Spleen (tissue), 11 donors: Measurements from ENCODE around the gene THAP9. TPM values are rescaled to one million over a fixed set of nuclear protein-coding genes. Genes with fewer than 3 reads are reported as not detected.

Experiments
- DNase-seq: peaks from one replicate; pipeline ENCODE4 v3.0.0-alpha.2; 2020
- H3K27ac ChIP-seq, 8 donors: fragments of 200-600 bp; sonication (generic) in 7 of 8; 1 replicate in 4 of 8; 2 replicates in 4 of 8; pipeline versions ENCODE4 v1.5.0 to v1.8.0; 2016 to 2021; ENCODE audit warnings: inconsistent platforms in 4 of 8, mild to moderate bottlenecking in 4 of 8, moderate library complexity in 1 of 8
- H3K27me3 ChIP-seq, 7 donors: fragments of 200-600 bp; sonication (generic) in 6 of 7; replicated peaks in 1 of 7; 1 replicate in 4 of 7; 2 replicates in 3 of 7; pipeline versions ENCODE4 v1.5.0 to v1.8.0; 2016 to 2021; ENCODE audit warnings: inconsistent platforms in 3 of 7, mild to moderate bottlenecking in 1 of 7
- H3K36me3 ChIP-seq, 6 donors: fragments of 200-600 bp; sonication (generic) in 5 of 6; 1 replicate in 4 of 6; 2 replicates in 2 of 6; pipeline versions ENCODE4 v1.5.0 to v1.8.0; 2016 to 2021; ENCODE audit warnings: inconsistent platforms in 2 of 6
- H3K4me1 ChIP-seq, 6 donors: fragments of 200-600 bp; sonication (generic) in 5 of 6; 1 replicate in 3 of 6; 2 replicates in 3 of 6; pipeline versions ENCODE4 v1.5.0 to v1.8.0; 2016 to 2021; ENCODE audit warnings: inconsistent platforms in 3 of 6
- H3K4me3 ChIP-seq, 8 donors: fragments of 200-600 bp; sonication (generic) in 7 of 8; 1 replicate in 4 of 8; 2 replicates in 4 of 8; pipeline versions ENCODE4 v1.5.0 to v1.8.0; 2016 to 2021; ENCODE audit warnings: inconsistent platforms in 4 of 8, mild to moderate bottlenecking in 4 of 8, moderate library complexity in 2 of 8
- H3K9me3 ChIP-seq, 8 donors: fragments of 200-600 bp; sonication (generic) in 7 of 8; 1 replicate in 4 of 8; 2 replicates in 4 of 8; pipeline versions ENCODE4 v1.5.0 to v1.8.0; 2016 to 2021; ENCODE audit warnings: inconsistent platforms in 4 of 8
- POLR2A ChIP-seq, 3 donors: fragments of 450-650 bp; IDR thresholded peaks; one replicate each; pipeline ENCODE4 v1.5.1; 2017; ENCODE audit warnings: antibody characterized with exemption in 3 of 3, mild to moderate bottlenecking in 1 of 3
- POLR2AphosphoS5 ChIP-seq, 3 donors: sonication (generic); formaldehyde crosslinking; IDR thresholded peaks; one replicate each; pipeline ENCODE4 v1.5.1; 2017; ENCODE audit warnings: antibody characterized with exemption in 3 of 3
- WGBS, 5 donors: extraction: QIAGEN DNeasy Blood & Tissue Kit in 3 of 5; methylation state at CpG; one replicate each; pipeline versions ENCODE4 v1.1.5 to v1.1.7; 2013 to 2018; 5-methylcytosine and 5-hydroxymethylcytosine counted together
- intact Hi-C: fragments of 100-400 bp; cut with DNase I; formaldehyde crosslinking; loops from one replicate; pipeline ENCODE4 v1.15.0; 2023; ENCODE audit warnings: low total_unique reads
- polyA plus RNA-seq, 3 donors: library from polyadenylated mRNA; stranded (reverse); fragments of 200-250 nt; gene quantifications; one replicate each; pipeline ENCODE4 v1.2.1, GENCODE V29; 2013
- total RNA-seq, 7 donors: library from RNA; depleted of rRNA in 3 of 7; stranded (reverse); fragments of >200 nt in 3 of 7; fragmentation: NEBNext Ultra II Directional in 4 of 7; extraction: Animal tissue kit (Norgen Biotek cat#: 25700) in 4 of 7; gene quantifications; one replicate each; pipeline versions ENCODE4 v1.1.0 to v1.2.1, GENCODE V29; 2016 to 2021
- TF ChIP-seq, protein P1 (sequence below), 11 experiments: fragments of 200-600 bp in 7 of 11; fragments of 450-650 bp in 4 of 11; sonication (generic) in 4 of 11; IDR thresholded peaks in 8 of 11; conservative IDR thresholded peaks in 3 of 11; 1 replicate in 7 of 11; 2 replicates in 4 of 11; pipeline versions ENCODE4 v1.4.0 to v1.8.0; 2016 to 2021; ENCODE audit warnings: antibody characterized with exemption in 11 of 11, inconsistent platforms in 4 of 11, mild to moderate bottlenecking in 1 of 11
- donor health status: healthy with polysubstance abuse.
- donor health status: DM: no; HTN: no; CAD: no; lungs with moderate emphysema.
- donor health status: DM: no; HTN: no; CAD: no.
- donor health status: Bipolar disorder and iron deficiency.
- donor health status: healthy.
- donor health status: DM: no; HTN: no; CAD: no.
- donor health status: DM: yes; HTN: yes; CAD: no.

Gene THAP9
- total and polyA plus RNA-seq, 10 donors: 1.8 to 8.1 (median 3.2) TPM

DNA sequence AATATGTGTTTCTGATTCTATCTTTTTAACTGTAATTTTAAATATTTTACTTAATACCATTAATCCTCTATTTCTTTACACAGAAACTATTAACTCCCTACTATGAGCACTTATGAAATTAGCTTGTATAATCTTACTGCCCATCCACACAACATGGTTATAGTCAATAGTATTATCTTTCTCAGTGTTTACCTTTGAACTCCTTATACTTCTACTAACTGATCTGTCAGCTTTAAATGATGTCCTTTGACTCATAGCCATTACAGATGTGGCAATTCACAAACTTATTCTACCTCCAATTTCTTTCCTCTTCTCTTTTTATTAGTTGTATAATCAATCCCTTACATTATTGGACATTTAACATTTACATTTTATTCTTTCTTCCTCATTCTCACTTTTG, 15.1 kb upstream of the THAP9 start:
- Histone ChIP-seq H3K4me3 (no peak overlapping the region), H3K27ac (no peak overlapping the region), H3K36me3 (peaks cover 0 to 25% (median 8%) of the 10 kb centered on the region in 6 donors), H3K9me3 (no peaks in the 10 kb centered on the region), H3K27me3 (no peaks in the 10 kb centered on the region), H3K4me1 (peaks cover 20 to 93% (median 41%) of the 10 kb centered on the region in 6 donors)
- DNase-seq: no peak
- TF ChIP-seq POLR2AphosphoS5 (IDR thresholded peaks at IDR 0.05) (no peak), POLR2A (IDR thresholded peaks at IDR 0.05) (no peak)
- TF ChIP-seq, protein P1, sequence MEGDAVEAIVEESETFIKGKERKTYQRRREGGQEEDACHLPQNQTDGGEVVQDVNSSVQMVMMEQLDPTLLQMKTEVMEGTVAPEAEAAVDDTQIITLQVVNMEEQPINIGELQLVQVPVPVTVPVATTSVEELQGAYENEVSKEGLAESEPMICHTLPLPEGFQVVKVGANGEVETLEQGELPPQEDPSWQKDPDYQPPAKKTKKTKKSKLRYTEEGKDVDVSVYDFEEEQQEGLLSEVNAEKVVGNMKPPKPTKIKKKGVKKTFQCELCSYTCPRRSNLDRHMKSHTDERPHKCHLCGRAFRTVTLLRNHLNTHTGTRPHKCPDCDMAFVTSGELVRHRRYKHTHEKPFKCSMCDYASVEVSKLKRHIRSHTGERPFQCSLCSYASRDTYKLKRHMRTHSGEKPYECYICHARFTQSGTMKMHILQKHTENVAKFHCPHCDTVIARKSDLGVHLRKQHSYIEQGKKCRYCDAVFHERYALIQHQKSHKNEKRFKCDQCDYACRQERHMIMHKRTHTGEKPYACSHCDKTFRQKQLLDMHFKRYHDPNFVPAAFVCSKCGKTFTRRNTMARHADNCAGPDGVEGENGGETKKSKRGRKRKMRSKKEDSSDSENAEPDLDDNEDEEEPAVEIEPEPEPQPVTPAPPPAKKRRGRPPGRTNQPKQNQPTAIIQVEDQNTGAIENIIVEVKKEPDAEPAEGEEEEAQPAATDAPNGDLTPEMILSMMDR (IDR thresholded peaks at IDR 0.05 in 8 of 11, conservative IDR thresholded peaks at IDR 0.05 in 3 of 11): no peak
- intact Hi-C loops: no loop called here

DNA sequence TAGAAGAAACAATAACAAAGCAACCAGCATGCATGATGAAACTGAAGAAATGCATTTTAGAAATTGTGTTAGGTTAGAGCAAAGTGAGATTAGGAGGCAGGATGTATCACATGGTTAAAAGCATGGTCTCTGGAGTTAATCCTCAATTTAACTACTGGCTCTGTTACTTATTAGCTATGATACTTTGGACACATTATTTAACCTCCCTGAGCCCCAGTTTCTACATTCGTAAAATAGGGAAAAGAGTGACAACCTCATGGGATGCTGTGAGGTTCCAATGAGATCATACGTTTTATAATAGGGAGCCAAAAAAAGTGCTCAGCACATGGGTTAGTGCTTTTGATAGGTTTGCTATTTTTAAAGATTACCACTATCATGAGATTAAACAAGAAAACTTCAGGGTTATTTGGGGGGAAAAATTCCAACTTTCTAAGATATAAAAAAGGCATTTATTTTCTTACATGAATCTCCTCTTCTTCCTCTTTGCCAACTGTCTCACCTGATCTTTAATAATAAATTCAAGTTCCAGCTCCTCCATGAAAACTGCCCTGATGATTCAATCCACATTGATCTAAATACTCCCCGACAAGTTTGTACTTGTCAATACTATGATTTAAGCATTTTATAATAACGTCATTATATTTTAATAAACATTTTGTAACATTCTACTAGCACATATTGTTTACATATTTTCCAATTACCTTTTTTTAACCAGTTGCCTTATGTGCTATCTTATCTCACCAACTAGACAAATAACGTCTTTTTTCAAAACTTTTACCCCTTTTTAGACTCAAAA, 14.2 kb upstream of the THAP9 start:
- intact Hi-C loops: no loop called here
- H3K27me3 ChIP-seq: no peaks in the 10 kb centered on the region
- H3K36me3 ChIP-seq: peaks cover 0 to 16% (median 2%) of the 10 kb centered on the region in 6 donors
- WGBS, 5 donors: 72 to 87% (median 82%) methylated on average over 5 of the region's 5 CpGs
- TF ChIP-seq, protein P1 (IDR thresholded peaks at IDR 0.05 in 8 of 11, conservative IDR thresholded peaks at IDR 0.05 in 3 of 11): no peak
- no peak for TF ChIP-seq POLR2AphosphoS5 (IDR thresholded peaks at IDR 0.05)
- no peak for TF ChIP-seq POLR2A (IDR thresholded peaks at IDR 0.05)
- H3K27ac ChIP-seq: no peak overlapping the region
- peaks cover 20 to 87% (median 40%) of the 10 kb centered on the region in 6 donors for H3K4me1 ChIP-seq
- no peak overlapping the region for H3K4me3 ChIP-seq
- no peak for DNase-seq
- H3K9me3 ChIP-seq: no peaks in the 10 kb centered on the region

DNA sequence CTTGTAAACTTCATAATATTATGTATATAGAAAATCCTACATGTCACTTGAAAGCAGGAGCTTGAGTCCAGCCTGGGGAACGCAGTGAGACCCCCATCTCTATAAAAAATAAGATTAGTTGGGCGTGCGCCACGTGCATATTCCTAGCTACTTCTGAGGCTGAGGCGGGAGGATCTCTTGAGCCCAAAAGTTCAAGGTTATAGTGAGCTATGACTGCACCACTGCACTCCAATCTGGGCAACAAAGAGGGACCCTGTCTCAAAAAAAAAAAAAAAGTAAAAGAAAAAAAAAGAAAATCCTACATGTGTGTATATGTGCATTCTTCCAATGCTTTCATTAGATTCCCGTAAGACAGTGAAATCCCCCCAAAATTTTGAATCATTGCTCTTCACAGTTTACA, 11.2 kb upstream of the THAP9 start:
- H3K27me3 ChIP-seq: no peaks in the 10 kb centered on the region
- WGBS, 5 donors: 78 to 89% (median 87%) methylated on average over 6 of the region's 6 CpGs
- peaks cover 27 to 74% (median 43%) of the 10 kb centered on the region in 6 donors for H3K4me1 ChIP-seq
- peaks cover 0 to 17% (median 8%) of the 10 kb centered on the region in 6 donors for H3K36me3 ChIP-seq
- intact Hi-C loops: no loop called here
- peak overlapping the region in 2 of 8 donors; percentile 98 for H3K27ac ChIP-seq
- H3K4me3 ChIP-seq: peak overlapping the region in 6 of 8 donors; percentile 59 to 79 (median 70)
- DNase-seq: no peak
- H3K9me3 ChIP-seq: no peaks in the 10 kb centered on the region
- TF ChIP-seq POLR2A (IDR thresholded peaks at IDR 0.05): no peak
- TF ChIP-seq, protein P1 (IDR thresholded peaks at IDR 0.05 in 8 of 11, conservative IDR thresholded peaks at IDR 0.05 in 3 of 11): no peak

DNA sequence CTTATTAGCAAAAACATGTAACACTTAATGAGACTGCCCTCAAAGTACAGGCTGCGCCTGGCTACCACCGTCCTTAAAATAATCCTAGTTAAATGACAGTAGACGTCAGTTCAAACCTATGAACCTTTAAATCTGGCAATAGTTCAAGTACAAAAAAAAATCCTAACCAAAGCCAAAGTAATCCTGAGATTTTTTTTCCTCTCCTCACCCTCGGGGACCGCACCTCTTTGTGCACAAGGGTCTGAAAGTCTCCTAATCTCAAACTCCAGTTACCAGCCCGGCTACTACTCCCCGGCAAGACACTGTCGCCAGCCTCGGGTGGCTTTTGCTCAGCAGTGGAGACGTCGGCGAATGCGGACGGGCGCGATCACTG, 10.0 kb upstream of the THAP9 start:
- no peaks in the 10 kb centered on the region for H3K9me3 ChIP-seq
- no peaks in the 10 kb centered on the region for H3K27me3 ChIP-seq
- peaks cover 22 to 62% (median 38%) of the 10 kb centered on the region in 6 donors for H3K4me1 ChIP-seq
- intact Hi-C loops: no loop called here
- H3K27ac ChIP-seq: peak overlapping the region; percentile 88 to 98 (median 97)
- peak overlapping the region; percentile 59 to 79 (median 67) for H3K4me3 ChIP-seq
- peaks cover 0 to 30% (median 13%) of the 10 kb centered on the region in 6 donors for H3K36me3 ChIP-seq
- 0 to 1% (median 0%) methylated on average over 16 of the region's 16 CpGs for WGBS, 5 donors
- TF ChIP-seq POLR2AphosphoS5 (IDR thresholded peaks at IDR 0.05) (no peak), POLR2A (IDR thresholded peaks at IDR 0.05) (no peak)
- TF ChIP-seq, protein P1 (IDR thresholded peaks at IDR 0.05 in 8 of 11, conservative IDR thresholded peaks at IDR 0.05 in 3 of 11): no peak
- DNase-seq: no peak
